IMR-90 (cell line): ENCODE results near the gene GOLGA6L9. TPM values are rescaled to one million over a fixed set of nuclear protein-coding genes. Genes with fewer than 3 reads are reported as not detected.
"Not testable (repeated sequence)": the region's sequence is repeated elsewhere in the genome, so short reads cannot be mapped to it uniquely, and the experiment has no call there.

Experiments used
- ATAC-seq: fragments of 200-7000 bp; cut with Tn5 transposase; 2 replicates; pipeline ENCODE4 v1.9.1; 2020; ENCODE audit warnings: low read depth, mild to moderate bottlenecking, moderate library complexity
- BruUV-seq: library from RNA; stranded (reverse); fragments of 400-500 nt; replicated peaks from 2 replicates; lab custom pipeline; 2021; lab: Mats Ljungman, UMichigan
- CTCF ChIA-PET: fragments of 300-600 bp; formaldehyde crosslinking; extraction: SDS; loops from one replicate; lab custom pipeline; 2021; ENCODE audit warnings: antibody characterized with exemption; lab: Yijun Ruan, JAX
- POLR2A ChIA-PET: fragments of 300-600 bp; sonication (Branson Sonifier 250); formaldehyde crosslinking; loops from one replicate; lab custom pipeline; 2022; ENCODE audit warnings: antibody characterized with exemption; ENCODE audit not compliant: unreplicated experiment; lab: Charles Lee
- DNase-seq: peaks from one replicate; pipeline ENCODE4 v3.0.0; 2013
- H2AFZ ChIP-seq: replicated peaks from 2 replicates; pipeline ENCODE3; 2013; ENCODE audit warnings: low read length, mild to moderate bottlenecking; ENCODE audit not compliant: poor library complexity
- H2AK5ac ChIP-seq: 2 replicates; pipeline ENCODE4 v1.6.1; 2013; ENCODE audit warnings: low read depth, low read length, inconsistent platforms
- H2AK9ac ChIP-seq: replicated peaks from 2 replicates; pipeline ENCODE3; 2013; ENCODE audit warnings: mild to moderate bottlenecking, low read depth, low read length, moderate library complexity; ENCODE audit not compliant: poor library complexity
- H2BK120ac ChIP-seq: 2 replicates; pipeline ENCODE4 v1.6.1; 2013; ENCODE audit warnings: low read depth, low read length, inconsistent platforms
- H2BK15ac ChIP-seq: 3 replicates; pipeline ENCODE4 v1.6.1; 2013; ENCODE audit warnings: low read depth, low read length, inconsistent platforms
- H2BK20ac ChIP-seq: 2 replicates; pipeline ENCODE4 v1.6.1; 2013; ENCODE audit warnings: low read depth, mild to moderate bottlenecking, inconsistent platforms, low read length, moderate library complexity
- H2BK5ac ChIP-seq: 2 replicates; pipeline ENCODE4 v1.6.1; 2013; ENCODE audit warnings: mild to moderate bottlenecking, low read depth, low read length, inconsistent platforms; ENCODE audit not compliant: poor library complexity, severe bottlenecking
- H3K14ac ChIP-seq: replicated peaks from 2 replicates; pipeline ENCODE4 v1.6.1; 2013; ENCODE audit warnings: low read depth, low read length, inconsistent platforms
- H3K18ac ChIP-seq: 2 replicates; pipeline ENCODE4 v1.6.1; 2013; ENCODE audit warnings: low read depth, low read length, control low read depth
- H3K23ac ChIP-seq: 2 replicates; pipeline ENCODE4 v1.6.1; 2013; ENCODE audit warnings: low read depth, low read length, inconsistent platforms
- H3K27ac ChIP-seq: 2 replicates; pipeline ENCODE4 v1.5.1; 2013; ENCODE audit warnings: mild to moderate bottlenecking, control low read depth, low read length; ENCODE audit not compliant: insufficient read depth
- H3K27me3 ChIP-seq: 2 replicates; pipeline ENCODE4 v1.6.1; 2013; ENCODE audit warnings: low read length; ENCODE audit not compliant: control insufficient read depth, insufficient read depth
- H3K36me3 ChIP-seq: 2 replicates; pipeline ENCODE4 v1.6.1; 2013; ENCODE audit warnings: low read length, mixed read lengths; ENCODE audit not compliant: control insufficient read depth, insufficient read depth
- H3K4ac ChIP-seq: 2 replicates; pipeline ENCODE4 v1.6.1; 2013; ENCODE audit warnings: low read depth, low read length, inconsistent platforms
- H3K4me1 ChIP-seq: 2 replicates; pipeline ENCODE4 v1.6.1; 2013; ENCODE audit warnings: low read length, mixed read lengths; ENCODE audit not compliant: control insufficient read depth, insufficient read depth
- H3K4me2 ChIP-seq: 2 replicates; pipeline ENCODE4 v1.6.1; 2013; ENCODE audit warnings: low read depth, mild to moderate bottlenecking, control low read depth, low read length, moderate library complexity
- H3K4me3 ChIP-seq: 2 replicates; pipeline ENCODE4 v1.5.1; 2013; ENCODE audit warnings: low read depth, mild to moderate bottlenecking, control low read depth, low read length, moderate library complexity; ENCODE audit not compliant: insufficient read depth
- H3K56ac ChIP-seq: 2 replicates; pipeline ENCODE4 v1.6.1; 2013; ENCODE audit warnings: low read length, inconsistent platforms; ENCODE audit not compliant: insufficient read depth; ENCODE audit errors: extremely low read depth
- H3K79me1 ChIP-seq, 2 experiments: 2 replicates each; pipeline ENCODE4 v1.6.1; 2013; ENCODE audit warnings: low read length in 2 of 2, inconsistent platforms in 1 of 2, low read depth in 1 of 2
- H3K9ac ChIP-seq: 2 replicates; pipeline ENCODE4 v1.6.1; 2013; ENCODE audit warnings: low read depth, low read length, control low read depth
- H3K9me1 ChIP-seq: 2 replicates; pipeline ENCODE4 v1.6.1; 2013; ENCODE audit warnings: low read length, inconsistent platforms; ENCODE audit not compliant: insufficient read depth
- H3K9me3 ChIP-seq: 2 replicates; pipeline ENCODE4 v1.6.1; 2013; ENCODE audit warnings: low read length; ENCODE audit not compliant: control insufficient read depth, insufficient read depth
- H4K20me1 ChIP-seq: 2 replicates; pipeline ENCODE4 v1.6.1; 2013; ENCODE audit warnings: low read length, inconsistent platforms; ENCODE audit not compliant: insufficient read depth
- H4K5ac ChIP-seq: 2 replicates; pipeline ENCODE4 v1.6.1; 2013; ENCODE audit warnings: mild to moderate bottlenecking, low read depth, low read length, control low read depth
- H4K8ac ChIP-seq, 2 experiments: 2 replicates each; pipeline ENCODE4 v1.6.1; 2013; ENCODE audit warnings: low read depth in 2 of 2, low read length in 2 of 2, control low read depth in 1 of 2, inconsistent platforms in 1 of 2
- H4K91ac ChIP-seq: 2 replicates; pipeline ENCODE4 v1.6.1; 2013; ENCODE audit warnings: low read depth, low read length, inconsistent platforms; ENCODE audit not compliant: insufficient read depth
- WGBS, 2 experiments: methylation state at CpG; one replicate each; pipeline versions ENCODE4 v1.1.5 to v1.1.7; 2013; ENCODE audit warnings: missing lambda C conversion rate in 2 of 2; ENCODE audit not compliant: insufficient read length in 1 of 2; ENCODE audit errors: extremely low coverage in 2 of 2; 5-methylcytosine and 5-hydroxymethylcytosine counted together
- dilution Hi-C: fragments of 300-500 bp; cut with HindIII; formaldehyde crosslinking; loops from one replicate; pipeline ENCODE4 v1.14.3; 2018; ENCODE audit warnings: low sequenced_read_pairs; ENCODE audit not compliant: unreplicated experiment
- in situ Hi-C: fragments of 300-500 bp; cut with MboI; formaldehyde crosslinking; loops from 3 replicates; pipeline ENCODE4 v1.14.3; 2019; ENCODE audit warnings: low sequenced_read_pairs, inconsistent platforms, mixed read lengths
- intact Hi-C: fragments of 100-400 bp; cut with micrococcal nuclease; formaldehyde crosslinking; loops from 2 replicates; pipeline ENCODE4 v1.10.0; 2022
- polyA plus RNA-seq, 3 experiments: library from polyadenylated mRNA; depleted of rRNA; stranded (reverse); fragments of >200 nt; gene quantifications; 2 replicates each; pipeline ENCODE4 v1.2.3, GENCODE V29; 2012; ENCODE audit warnings: low replicate concordance in 1 of 3
- total RNA-seq: library from RNA; depleted of rRNA; stranded (reverse); fragments of >200 nt; gene quantifications from 2 replicates; pipeline ENCODE4 v1.2.3, GENCODE V29; 2012

The GOLGA6L9 gene
- total and polyA plus RNA-seq, 2 of the 4 experiments (the other 2 are of a cell fraction), result 0.90 to 2.6 TPM

DNA sequence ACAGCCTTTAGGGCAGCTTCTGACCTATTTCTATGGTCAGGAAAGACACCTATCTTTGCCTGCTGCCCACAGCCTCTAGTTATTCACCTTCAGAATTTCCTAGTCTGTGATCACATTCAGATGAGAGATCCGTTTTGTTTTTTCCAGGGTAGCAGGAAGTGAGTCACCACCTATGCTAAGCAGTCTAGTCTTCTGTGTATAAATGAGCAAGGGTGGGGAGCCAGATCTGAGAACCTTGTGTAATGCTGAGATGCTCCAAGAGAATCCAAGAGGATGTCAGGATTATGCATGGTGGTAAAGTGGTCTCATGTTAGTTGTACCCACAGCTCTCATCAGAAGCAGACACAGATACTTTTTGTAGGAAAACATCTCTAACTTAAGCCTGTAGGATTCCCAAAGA lies 8.7 kb upstream of the GOLGA6L9 start:
- H3K4ac ChIP-seq, DNase-seq, H3K4me3 ChIP-seq, dilution Hi-C loops, H3K9me1 ChIP-seq, H3K27ac ChIP-seq, H4K20me1 ChIP-seq, BruUV-seq, H3K4me2 ChIP-seq, H4K91ac ChIP-seq, H4K8ac ChIP-seq, H3K36me3 ChIP-seq, intact Hi-C loops, CTCF ChIA-PET, H3K18ac ChIP-seq, H4K5ac ChIP-seq, H3K14ac ChIP-seq, H2BK5ac ChIP-seq, H3K9ac ChIP-seq, H2BK15ac ChIP-seq, H3K23ac ChIP-seq, H2BK120ac ChIP-seq, H3K79me1 ChIP-seq, H2BK20ac ChIP-seq, H3K56ac ChIP-seq, H3K4me1 ChIP-seq, H2AFZ ChIP-seq, H3K27me3 ChIP-seq, H2AK9ac ChIP-seq, H2AK5ac ChIP-seq, POLR2A ChIA-PET, in situ Hi-C loops, H3K9me3 ChIP-seq: not testable (repeated sequence)
- WGBS, 2 experiments, result no CpG with 5 or more reads among the region's 1 CpG
- ATAC-seq, result peak; percentile 93

DNA sequence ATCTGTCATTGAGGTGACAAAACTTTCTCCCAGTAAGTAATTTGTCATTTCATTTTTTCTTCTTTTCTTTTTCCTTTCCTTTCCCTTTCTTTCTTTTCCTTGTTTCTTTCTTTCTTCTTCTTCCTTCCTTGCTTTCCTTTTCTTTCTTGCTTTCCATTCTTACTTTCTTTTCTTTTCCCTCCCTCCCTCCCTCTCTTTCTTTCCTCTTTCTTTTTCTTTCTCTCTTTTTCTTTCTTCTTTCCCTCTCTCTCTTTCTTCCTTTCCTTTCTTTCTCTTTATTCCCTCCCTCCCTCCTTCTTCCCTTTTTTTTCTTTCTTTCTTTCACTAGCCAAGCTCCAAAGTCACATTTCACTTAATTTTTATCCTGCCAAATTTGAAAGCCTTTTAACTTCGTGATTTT lies 2.5 kb upstream of the GOLGA6L9 start:
- in situ Hi-C loops, H4K8ac ChIP-seq, H3K23ac ChIP-seq, POLR2A ChIA-PET, H2AK9ac ChIP-seq, DNase-seq, H3K4me1 ChIP-seq, ATAC-seq, H3K9me1 ChIP-seq, H4K20me1 ChIP-seq, H3K27ac ChIP-seq, H3K79me1 ChIP-seq, H2BK120ac ChIP-seq, BruUV-seq, H3K9me3 ChIP-seq, H3K14ac ChIP-seq, intact Hi-C loops, dilution Hi-C loops, H3K27me3 ChIP-seq, H3K36me3 ChIP-seq, H3K9ac ChIP-seq, H3K4me3 ChIP-seq, H3K18ac ChIP-seq, CTCF ChIA-PET, H3K4me2 ChIP-seq, H2BK5ac ChIP-seq, H2AK5ac ChIP-seq, H4K5ac ChIP-seq, H2AFZ ChIP-seq, H2BK15ac ChIP-seq, H2BK20ac ChIP-seq, H4K91ac ChIP-seq, H3K4ac ChIP-seq, H3K56ac ChIP-seq: not testable (repeated sequence)
- WGBS, 2 experiments, result no CpG with 5 or more reads among the region's 1 CpG
